ENCODE measurements around the gene PRICKLE1. TPM values are rescaled to one million over a fixed set of nuclear protein-coding genes. Genes with fewer than 3 reads are reported as not detected.

The PRICKLE1 gene
- total and polyA plus RNA-seq, 9 of the 15 experiments (the other 6 are each of a cell fraction or from before 2014, with no cell fraction given): 0.22 to 0.85 (median 0.31) TPM

DNA sequence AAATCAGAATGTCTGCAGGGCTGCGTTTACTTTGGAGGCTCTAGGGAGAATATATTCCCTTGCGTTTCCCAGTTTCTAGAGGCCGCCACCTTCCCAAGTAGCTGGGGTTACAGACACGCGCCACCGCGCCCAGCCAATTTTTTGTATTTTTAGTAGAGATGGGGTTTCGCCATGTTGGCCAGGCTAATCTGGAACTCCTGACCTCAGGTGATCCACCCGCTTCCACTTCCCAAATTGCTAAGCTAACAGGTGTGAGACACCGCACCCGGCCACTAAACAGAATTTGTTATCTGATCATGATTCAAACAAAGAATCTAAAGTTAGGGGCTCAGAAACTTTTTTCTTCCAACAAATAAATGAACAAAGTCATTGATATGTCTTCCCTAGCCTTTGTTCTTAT, 148.9 kb downstream of the PRICKLE1 start:
- no peak for DNase-seq (ENCODE audit: extremely low read depth in 1 of 4, low spot score in 3 of 4)
- Histone ChIP-seq H3K36me3 (ENCODE audit: control insufficient read depth, insufficient read depth, low read length) (peaks cover 11% of the 10 kb centered on the region; the same call in 2 of the 3 replicates), H3K9me1 (ENCODE audit: control insufficient read depth, insufficient read depth, low read length) (no peaks in the 10 kb centered on the region), H3K4me3 (no peak overlapping the region), H4K20me1 (replicated peaks; ENCODE audit: control insufficient read depth, insufficient read depth, low read length) (no peaks in the 10 kb centered on the region), H2AFZ (ENCODE audit: low read depth, low read length) (no peak overlapping the region), H3K4me1 (replicated peaks in 1 of 2; ENCODE audit: control insufficient read depth in 2 of 2, insufficient read depth in 2 of 2, low read length in 2 of 2) (peaks cover 12 to 35% of the 10 kb centered on the region in 2 experiments; a peak in 4 of 5 replicates), H3K9ac (ENCODE audit: insufficient read depth in 1 of 2, low read depth in 2 of 2, low read length in 2 of 2) (no peak overlapping the region), H3K27me3 (ENCODE audit: control insufficient read depth in 2 of 2, insufficient read depth in 2 of 2, low read length in 2 of 2) (no peaks in the 10 kb centered on the region), H3K4me2 (ENCODE audit: insufficient read depth, low read length) (no peak overlapping the region), H3K27ac (ENCODE audit: extremely low read depth, low read depth, low read length) (no peak overlapping the region), H3K79me2 (ENCODE audit: control insufficient read depth, insufficient read depth, low read length) (no peaks in the 10 kb centered on the region; the same call in 2 of the 3 replicates), H3K9me3 (replicated peaks; ENCODE audit: control insufficient read depth, insufficient read depth, low read depth, low read length) (no peaks in the 10 kb centered on the region)
- 90% methylated on average over 11 of the region's 11 CpGs for WGBS (ENCODE audit: insufficient coverage, low coverage, missing lambda C conversion rate)
- ChIA-PET CTCF (ENCODE audit: low intra/inter-chr PET ratio) (no interaction called here), POLR2A (no interaction called here)
- no TSS peak for BruUV-seq (replicated peaks)
- intact Hi-C loops (cut with micrococcal nuclease): no loop called here
- no peak for FAIRE-seq
- TF ChIP-seq NONO (IDR thresholded peaks at IDR 0.05; ENCODE audit: low read depth in 2 of 2, low read length in 1 of 2): no peak
- TF ChIP-seq, protein P1, sequence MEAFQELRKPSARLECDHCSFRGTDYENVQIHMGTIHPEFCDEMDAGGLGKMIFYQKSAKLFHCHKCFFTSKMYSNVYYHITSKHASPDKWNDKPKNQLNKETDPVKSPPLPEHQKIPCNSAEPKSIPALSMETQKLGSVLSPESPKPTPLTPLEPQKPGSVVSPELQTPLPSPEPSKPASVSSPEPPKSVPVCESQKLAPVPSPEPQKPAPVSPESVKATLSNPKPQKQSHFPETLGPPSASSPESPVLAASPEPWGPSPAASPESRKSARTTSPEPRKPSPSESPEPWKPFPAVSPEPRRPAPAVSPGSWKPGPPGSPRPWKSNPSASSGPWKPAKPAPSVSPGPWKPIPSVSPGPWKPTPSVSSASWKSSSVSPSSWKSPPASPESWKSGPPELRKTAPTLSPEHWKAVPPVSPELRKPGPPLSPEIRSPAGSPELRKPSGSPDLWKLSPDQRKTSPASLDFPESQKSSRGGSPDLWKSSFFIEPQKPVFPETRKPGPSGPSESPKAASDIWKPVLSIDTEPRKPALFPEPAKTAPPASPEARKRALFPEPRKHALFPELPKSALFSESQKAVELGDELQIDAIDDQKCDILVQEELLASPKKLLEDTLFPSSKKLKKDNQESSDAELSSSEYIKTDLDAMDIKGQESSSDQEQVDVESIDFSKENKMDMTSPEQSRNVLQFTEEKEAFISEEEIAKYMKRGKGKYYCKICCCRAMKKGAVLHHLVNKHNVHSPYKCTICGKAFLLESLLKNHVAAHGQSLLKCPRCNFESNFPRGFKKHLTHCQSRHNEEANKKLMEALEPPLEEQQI (IDR thresholded peaks at IDR 0.05): 0 out of 2 replicates have a peak, but pooled peaks have one; percentile 53
- no peak for ATAC-seq
- in situ Hi-C loops (cut with MboI): no loop called here
